Peyer's patch (tissue), 4 donors: Measurements from ENCODE around the gene CASKIN2.

Source experiments
- CTCF ChIP-seq, 6 experiments: fragments of 450-650 bp in 4 of 6; fragments of 200-600 bp in 2 of 6; sonication (generic) in 1 of 6; IDR thresholded peaks; one replicate each; pipeline ENCODE4 v1.5.1; 2017 to 2019; ENCODE audit warnings: antibody characterized with exemption in 6 of 6, mild to moderate bottlenecking in 3 of 6, moderate library complexity in 1 of 6
- POLR2A ChIP-seq, 2 donors: fragments of 450-650 bp; IDR thresholded peaks; one replicate each; pipeline ENCODE4 v1.5.1; 2017; ENCODE audit warnings: antibody characterized with exemption in 2 of 2, mild to moderate bottlenecking in 2 of 2, moderate library complexity in 2 of 2

GRCh38 chr17:75551266-75551665 lies 35.9 kb upstream of the CASKIN2 start:
- TF ChIP-seq CTCF (IDR thresholded peaks at IDR 0.05): no peak
- no peak for TF ChIP-seq POLR2A (IDR thresholded peaks at IDR 0.05)
